Breast epithelium (tissue), 3 donors: ENCODE data around the gene RAET1E.

Experiments
- CTCF ChIP-seq, 3 donors: fragments of 450-650 bp; IDR thresholded peaks; one replicate each; pipeline ENCODE4 v1.5.1; 2016 to 2017; ENCODE audit warnings: antibody characterized with exemption in 3 of 3, mild to moderate bottlenecking in 3 of 3, moderate library complexity in 3 of 3
- POLR2A ChIP-seq: fragments of 450-650 bp; IDR thresholded peaks from one replicate; pipeline ENCODE4 v1.6.1; 2016; ENCODE audit warnings: antibody characterized with exemption, mild to moderate bottlenecking, moderate library complexity
- POLR2AphosphoS5 ChIP-seq, 3 donors: sonication (generic); formaldehyde crosslinking; IDR thresholded peaks; one replicate each; pipeline ENCODE4 v1.6.1; 2017; ENCODE audit warnings: antibody characterized with exemption in 3 of 3

GRCh38 chr6:149861603-149862423 lies 36.1 kb downstream of the RAET1E start:
- TF ChIP-seq CTCF (IDR thresholded peaks at IDR 0.05) (no peak), POLR2A (no peak), POLR2AphosphoS5 (IDR thresholded peaks at IDR 0.05) (no peak)
